AG08395 (cell line): ENCODE measurements around the gene COX6B2.
A peak's percentile ranks its signal among the peaks of the same experiment; 100 is the strongest.

Experiments
- DNase-seq: peaks from one replicate; pipeline ENCODE4 v3.0.0; 2012; ENCODE audit warnings: mixed read lengths, low spot score

The COX6B2 gene

DNA sequence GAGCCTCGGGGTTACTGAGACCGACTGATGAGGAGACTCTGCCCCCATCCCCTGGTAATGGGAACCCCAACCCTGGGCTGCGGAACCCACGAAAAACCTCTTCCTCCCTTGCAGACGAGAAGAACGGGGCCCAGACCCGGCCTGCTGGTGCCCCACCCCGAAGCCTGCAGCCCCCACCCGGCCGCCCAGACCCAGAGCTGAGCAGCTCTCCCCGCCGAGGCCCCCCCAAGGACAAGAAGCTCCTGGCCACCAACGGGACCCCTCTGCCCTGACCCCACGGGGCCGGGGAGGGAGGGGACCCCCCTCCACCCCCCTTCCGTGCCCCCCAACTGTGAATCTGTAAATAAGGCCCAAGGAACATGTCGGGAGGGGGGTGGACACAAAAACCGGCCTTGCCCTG, 42.7 kb downstream of the COX6B2 start:
- DNase-seq: no peak

DNA sequence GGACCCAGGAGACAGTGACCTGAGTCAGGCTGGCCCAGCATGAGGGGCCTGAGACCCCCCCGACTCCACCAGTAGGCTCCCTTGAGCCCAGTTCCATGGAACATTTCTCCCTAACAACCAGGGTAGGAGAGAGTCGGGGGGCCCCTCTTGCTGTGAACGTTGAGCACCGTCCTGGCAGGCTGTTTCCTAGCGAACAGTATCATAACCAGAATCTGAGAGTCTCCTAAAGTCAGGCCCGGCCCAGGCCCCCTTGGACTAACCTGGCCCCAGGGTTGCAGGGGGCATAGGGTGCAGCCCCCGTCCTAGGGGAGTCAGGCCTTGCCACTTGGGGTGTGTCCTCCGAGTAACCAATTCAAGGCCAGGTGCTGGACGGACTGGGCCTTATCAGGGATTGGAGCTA, 43.1 kb downstream of the COX6B2 start:
- DNase-seq: no peak

DNA sequence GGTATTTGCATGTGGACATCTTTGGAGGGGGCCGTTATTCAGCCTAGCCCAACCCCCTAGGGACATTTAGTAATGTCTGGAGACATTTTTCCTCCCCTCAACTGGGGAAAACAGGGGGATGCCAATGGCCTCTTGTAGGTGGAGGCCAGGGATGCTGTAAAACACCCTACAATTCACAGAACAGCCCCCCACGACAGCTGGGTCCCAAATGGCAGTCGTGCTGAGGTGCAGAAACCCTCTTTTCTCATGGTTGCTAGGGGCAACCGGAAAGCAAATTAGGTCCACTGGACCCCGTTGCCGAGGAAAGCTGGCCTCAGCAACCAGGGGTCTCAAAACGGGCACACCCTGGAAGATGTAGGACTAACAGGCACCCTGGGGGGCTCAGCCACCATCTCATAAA, 44.0 kb downstream of the COX6B2 start:
- DNase-seq: no peak

DNA sequence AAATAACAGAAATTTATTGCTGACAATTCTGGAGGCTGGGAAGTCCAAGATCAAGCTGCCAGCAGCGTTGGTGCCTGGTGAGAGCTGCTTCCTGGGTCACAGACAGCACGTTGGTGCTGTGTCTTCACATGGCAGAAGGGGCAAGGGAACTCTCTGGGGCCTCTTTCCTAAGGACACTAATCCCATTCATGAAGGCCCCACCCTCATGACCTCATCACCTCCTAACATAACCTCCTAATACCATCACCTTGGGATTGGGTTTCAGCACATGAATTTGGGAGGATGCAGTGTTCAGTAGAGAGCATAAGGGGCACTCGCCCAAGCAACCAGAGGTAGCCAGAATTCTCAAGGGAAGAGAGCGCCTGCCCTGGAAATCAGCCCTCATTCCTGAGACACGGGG, 45.1 kb downstream of the COX6B2 start:
- no peak for DNase-seq

DNA sequence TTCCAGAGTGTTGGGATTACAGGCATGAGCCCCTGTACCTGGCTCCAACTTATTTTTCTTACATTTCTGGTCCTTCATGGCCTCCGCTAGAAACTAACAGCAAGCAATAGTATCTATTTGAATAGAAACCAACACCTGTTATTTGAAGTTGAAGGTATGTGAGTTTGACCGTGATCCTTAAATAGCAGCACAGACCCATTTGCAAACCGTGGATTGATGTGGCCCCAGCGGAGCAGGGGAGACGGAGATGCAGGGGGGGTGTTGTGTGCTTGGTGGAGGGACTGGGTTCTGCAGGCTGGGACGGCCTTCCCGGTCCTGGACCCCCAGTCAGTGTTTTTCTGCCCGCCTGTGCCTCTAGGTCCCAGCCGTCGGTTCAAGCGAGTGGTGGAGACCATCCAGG, 46.2 kb downstream of the COX6B2 start:
- no peak for DNase-seq

DNA sequence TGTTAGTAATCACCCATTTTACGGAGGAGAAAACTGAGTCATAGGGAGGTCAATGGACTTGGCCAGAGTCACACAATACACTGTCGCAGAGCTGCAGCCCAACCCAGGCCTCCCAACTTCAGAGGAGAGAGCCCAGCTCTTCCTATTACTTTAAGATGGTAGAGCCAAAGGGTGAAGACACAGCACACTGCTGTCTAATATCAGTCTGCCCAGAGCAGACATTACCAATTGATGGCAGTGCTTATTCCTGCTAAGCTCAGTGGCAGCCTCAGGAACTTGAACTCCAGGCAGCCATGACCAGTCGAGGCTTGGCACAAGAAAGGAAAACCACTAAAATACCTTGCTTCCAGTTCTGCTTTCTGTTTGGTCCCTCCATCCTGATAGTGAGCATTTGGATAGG, 47.8 kb downstream of the COX6B2 start:
- DNase-seq: no peak

DNA sequence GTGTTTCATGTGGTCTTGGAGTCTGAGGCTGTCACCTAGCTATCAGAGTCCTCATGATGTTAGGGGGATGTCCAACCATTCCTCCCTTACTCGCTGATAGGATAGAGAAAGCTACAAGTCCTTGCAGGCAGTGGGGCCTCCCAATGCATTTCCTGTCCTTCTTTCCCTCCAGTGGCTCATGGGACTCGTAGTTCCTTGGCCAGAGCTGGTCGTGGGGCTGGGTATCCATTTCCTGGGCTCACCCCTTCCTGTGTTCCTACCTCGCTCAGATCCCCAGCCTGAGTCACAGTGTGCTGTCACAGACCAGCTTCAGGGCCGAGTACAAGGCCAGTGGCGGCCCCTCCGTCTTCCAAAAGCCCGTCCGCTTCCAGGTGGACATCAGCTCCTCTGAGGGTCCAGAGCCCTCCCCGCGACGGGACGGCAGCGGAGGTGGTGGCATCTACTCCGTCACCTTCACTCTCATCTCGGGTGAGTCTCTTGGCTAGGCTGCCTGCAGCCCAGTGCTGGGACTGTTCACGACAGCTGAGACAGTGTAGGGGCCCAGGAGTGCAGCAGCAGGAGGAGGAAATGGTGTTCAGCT, 48.4 kb downstream of the COX6B2 start:
- DNase-seq: no peak

DNA sequence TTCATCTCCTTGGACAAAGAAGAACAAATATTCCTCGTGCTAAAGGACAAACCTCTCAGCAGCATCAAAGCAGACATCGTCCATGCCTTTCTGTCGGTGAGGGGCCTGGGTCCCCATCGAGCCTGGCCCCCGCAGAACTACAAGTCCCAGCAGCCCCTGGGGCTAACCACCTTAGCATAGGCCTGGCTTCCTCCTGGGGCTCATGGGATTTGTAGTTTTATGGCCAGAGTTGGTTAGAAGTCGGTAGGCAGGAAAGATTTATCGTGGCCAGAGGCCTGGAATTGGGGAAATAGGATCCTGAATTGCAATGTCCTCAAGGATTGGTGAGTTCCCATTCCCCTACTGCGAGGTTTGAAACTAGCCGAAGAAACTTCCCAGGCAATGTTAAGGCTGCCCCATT, 49.0 kb downstream of the COX6B2 start:
- peak; percentile 43 for DNase-seq

DNA sequence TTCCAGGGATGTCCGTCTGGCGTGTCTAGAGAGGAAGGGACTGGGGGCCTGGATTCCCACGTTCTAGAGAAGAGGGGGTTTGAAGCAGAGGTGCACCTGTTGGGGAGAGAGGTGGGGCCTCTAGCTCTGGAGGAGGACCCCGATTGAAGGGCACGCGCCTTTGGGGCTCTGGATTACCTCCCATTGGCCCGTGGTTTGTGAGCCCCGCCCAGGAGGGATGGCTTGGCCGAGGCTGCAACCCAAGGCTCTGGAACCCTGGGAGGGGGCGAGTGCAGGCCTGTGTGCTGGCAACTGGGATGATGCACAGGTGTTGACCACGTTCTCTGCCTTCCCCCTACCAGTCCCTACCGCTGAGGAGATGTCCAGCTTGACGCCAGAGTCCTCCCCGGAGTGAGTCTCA, 49.5 kb downstream of the COX6B2 start:
- no peak for DNase-seq

DNA sequence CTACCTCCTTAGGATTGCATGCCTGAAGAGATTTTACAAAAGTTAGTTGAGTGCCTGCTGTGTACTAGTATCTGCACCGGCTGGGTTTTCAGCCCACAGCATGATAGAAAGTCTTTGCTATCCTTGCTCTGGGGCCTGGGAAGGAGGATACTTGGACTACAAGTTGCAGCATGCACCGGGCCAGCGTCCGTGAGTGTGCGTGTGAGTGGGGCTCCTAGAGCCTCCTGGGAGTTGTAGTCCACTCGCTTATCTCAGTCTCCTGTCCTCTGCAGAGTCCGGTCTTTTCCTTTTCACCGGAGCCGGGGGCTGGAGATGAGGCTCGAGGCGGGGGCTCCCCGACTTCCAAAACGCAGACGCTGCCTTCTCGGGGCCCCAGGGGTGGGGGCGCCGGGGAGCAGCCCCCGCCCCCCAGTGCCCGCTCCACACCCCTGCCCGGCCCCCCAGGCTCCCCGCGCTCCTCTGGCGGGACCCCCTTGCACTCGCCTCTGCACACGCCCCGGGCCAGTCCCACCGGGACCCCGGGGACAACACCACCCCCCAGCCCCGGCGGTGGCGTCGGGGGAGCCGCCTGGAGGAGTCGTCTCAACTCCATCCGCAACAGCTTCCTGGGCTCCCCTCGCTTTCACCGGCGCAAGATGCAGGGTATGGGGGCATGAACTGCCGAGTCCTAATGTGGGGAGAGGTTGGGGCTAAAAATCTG, 50.1 kb downstream of the COX6B2 start:
- DNase-seq: peak; percentile 27

DNA sequence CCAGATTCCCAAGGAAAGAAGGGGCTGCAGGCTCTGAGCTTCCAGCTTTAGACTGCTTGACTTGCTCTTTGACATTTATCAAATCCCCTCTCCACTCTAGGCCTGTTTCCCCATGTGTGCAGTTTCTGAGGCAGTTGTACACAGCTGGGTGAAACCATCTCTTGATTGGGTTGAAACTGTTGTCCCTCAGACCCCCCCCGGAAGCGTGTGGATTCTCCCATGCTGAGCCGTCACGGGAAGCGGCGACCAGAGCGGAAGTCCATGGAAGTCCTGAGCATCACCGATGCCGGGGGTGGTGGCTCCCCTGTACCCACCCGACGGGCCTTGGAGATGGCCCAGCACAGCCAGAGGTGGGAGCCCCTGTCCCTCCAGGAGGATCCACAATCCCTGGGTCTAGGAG, 51.0 kb downstream of the COX6B2 start:
- DNase-seq: no peak

DNA sequence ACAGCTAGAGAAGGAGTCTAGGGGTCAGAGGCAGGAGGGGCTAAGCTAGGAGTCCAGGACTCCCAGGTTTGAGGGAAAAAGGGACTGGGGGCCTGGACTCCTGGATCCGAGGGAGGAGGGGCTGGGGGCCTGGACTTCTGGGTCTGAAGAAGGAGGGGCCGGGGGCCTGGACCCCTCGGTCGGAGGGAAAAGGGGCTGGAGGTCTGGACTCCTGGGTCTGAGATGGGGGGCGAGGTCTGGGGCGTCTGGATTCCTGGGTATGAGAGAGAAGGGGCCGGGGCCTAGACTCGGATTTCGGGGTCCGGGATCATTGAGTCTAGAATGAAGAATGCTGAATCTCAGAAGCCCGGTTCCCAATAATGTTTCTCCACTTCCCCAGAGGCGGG, 52.2 kb downstream of the COX6B2 start:
- DNase-seq: no peak

DNA sequence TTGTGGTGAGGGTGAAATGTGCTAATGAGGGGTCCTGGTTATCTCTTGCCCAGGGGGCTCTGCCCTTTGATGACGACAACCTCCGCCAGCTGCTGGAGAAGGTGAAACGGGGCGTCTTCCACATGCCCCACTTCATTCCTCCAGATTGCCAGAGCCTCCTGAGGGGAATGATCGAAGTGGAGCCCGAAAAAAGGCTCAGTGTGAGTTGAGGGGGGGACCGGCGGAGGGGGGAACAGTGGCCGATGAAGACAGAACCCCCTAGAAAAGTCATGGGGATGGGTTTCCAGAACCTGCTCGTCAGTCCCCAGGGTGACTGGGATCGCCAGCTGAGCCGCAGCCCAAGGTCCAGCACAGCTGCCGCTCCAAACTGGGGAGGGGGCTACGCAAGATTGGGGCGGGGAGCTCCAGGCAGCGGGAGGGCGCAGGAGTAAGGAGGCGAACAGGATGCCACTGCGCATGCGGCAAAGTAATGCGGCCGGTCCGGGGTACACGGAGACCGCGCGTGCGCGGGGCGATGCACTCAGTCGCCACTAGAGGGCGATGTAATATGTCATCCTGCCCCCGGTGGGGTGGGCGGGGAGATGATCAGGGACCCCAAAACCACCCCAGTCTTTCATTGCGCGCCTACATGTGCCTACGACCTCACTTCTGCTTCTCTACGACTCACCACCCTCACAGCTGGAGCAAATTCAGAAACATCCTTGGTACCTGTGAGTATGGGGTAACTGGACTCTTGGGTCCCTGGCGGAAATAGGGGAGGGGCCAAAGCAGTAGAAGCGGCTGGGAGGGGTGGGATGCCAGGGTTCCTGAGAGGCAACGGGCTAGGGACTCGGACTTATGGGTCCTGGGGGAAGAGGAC, 52.8 kb downstream of the COX6B2 start:
- DNase-seq: peak; percentile 100

DNA sequence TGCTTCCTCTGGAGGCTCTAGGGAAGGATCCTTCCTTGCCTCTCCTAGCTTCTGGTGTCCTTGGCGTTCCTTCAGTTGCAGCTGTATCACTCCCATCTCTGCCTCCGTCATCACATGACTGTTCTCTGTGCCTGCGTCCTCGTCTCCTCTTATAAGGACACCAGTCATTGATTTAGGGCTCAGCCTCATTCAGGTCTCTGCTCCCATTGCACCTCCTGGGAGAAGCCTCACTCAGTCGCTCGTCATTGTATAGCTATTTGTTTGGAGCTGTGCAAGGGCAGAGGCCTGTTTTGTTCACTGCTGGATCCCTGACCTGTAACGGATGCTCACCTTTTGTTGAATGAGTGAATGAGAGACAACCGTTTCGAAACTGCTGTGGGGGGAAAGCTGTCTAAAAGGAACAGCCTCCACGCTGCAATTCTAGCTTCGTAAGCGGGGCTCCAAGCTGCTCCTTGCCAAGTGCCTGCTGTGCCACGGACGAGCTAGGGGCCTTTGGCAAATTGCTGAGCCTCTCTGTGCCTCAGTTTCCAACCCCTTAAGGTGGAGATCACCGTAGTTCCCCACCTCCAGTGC, 53.5 kb downstream of the COX6B2 start:
- no peak for DNase-seq

DNA sequence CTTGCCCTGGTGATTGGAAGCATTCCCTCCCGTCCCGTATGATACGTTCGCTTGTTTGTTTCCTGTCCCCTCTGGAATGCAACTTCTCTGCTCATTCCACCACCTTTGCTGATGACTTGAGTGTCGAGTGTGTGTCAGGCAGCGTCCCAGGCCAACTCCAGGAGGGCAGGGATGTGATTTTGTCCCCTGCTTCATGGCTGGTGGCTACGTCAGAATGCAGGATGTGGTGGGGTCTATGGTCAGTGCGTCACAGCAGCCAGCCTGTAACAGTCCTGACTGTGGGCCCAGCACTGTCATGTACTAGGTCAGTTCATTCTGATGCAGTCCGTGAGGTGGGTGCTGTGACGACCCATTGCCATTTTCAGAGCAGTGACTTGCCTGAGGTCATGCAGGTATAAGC, 54.5 kb downstream of the COX6B2 start:
- DNase-seq: no peak
